ENCODE results near the gene SPAG5.

Gene SPAG5

DNA sequence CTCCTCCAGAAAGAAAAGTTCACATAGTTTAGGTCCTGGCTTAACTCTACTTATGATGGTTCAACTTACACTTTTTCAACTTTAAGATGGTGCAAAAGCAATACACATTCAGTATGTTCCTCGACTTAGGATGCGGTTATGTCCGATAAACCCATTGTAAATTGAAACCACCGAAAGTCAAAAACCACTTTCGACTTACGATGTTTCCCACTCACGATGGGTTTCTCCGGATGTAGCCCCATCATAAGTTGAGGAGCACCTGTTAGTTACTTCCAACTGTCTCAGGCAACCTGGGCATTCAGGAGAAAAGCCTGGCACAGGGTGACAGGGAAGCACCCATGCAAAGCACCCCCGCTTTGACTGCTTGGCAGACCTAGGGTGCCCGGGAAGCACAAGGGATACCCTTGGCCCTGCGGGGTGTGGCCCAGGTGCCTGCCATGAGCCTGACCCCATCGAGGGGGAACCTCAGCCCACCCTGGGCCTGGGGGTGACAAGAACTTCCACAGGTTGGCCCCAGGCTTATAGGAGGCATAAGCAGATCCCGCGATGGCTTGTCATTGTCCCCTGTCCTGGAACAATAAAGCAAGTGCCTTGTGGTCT is 60.4 kb downstream of the SPAG5 start:
- no peak for DNase-seq

DNA sequence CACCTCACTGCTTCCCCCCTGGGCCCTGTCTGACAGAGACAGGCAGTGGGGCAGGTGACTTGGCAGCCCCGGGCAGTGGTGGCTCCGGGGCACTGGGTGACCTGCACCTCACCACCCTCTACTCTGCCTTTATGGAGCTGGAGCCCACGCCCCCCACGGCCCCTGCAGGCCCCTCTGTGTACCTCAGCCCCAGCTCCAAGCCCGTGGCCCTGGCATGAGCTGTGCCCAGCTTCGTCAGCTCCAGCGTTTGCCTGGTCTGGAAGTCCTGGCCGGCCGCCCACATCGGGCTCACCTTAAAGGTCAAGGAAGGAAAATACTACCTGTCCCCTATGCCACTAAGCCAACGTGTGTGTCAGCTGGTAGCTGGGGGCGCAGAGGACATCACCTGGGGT is 61.6 kb downstream of the SPAG5 start:
- DNase-seq = no peak

DNA sequence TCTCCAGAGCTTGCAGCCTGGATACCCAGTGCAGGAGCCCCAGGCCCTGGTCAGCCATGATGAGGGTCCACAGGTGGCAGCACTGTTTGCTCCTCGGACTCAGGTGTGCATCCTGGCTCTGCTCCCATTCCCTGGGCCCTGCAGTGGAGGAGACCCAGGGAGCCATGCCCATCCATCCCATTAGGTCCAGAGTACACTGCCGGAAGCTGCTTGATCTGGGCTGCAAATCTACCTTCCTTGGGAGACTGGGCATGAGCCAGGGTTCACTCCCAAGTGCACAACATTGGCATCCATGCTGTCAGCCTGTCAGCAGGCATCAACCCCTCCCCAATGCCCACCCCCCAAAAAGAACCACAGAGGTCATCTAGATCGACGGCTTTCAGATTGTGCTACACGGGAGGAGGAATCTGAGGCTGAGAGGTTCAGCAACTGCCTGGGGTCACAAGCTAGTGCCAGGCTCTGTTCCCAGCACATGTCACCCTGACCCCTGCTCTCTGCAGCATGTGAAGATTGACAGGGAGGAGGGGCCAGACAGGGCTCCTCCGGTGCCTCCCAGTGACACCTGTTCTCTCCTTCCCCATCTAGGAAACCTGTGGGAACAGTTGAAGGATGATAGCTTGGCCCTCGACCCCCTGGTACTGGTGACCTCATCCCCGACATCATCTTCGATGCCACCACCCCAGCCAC is 62.1 kb downstream of the SPAG5 start:
- DNase-seq = no peak

DNA sequence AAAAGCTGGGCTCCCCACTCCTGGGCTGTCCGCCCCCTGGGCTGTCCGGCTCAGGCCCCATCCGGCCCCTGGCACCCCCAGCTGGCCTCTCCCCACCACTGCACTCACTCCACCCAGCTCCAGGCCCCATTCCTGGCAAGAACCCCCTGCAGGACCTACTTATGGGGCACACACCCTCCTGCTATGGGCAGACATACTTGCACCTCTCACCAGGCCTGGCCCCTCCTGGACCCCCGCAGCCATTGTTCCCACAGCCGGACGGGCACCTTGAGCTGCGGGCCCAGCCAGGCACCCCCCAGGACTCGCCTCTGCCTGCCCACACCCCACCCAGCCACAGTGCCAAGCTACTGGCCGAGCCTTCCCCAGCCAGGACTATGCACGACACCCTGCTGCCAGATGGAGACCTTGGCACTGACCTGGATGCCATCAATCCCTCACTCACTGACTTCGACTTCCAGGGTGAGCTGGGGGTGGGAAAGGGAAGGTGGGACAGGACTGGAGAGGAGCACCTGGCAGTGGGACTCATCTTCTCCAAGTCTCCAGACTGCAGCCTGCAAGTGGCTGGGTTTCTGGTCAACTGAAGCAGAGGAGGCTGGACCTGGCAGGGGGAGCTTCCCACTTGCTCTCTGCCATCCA is 64.0 kb downstream of the SPAG5 start:
- no peak for DNase-seq

DNA sequence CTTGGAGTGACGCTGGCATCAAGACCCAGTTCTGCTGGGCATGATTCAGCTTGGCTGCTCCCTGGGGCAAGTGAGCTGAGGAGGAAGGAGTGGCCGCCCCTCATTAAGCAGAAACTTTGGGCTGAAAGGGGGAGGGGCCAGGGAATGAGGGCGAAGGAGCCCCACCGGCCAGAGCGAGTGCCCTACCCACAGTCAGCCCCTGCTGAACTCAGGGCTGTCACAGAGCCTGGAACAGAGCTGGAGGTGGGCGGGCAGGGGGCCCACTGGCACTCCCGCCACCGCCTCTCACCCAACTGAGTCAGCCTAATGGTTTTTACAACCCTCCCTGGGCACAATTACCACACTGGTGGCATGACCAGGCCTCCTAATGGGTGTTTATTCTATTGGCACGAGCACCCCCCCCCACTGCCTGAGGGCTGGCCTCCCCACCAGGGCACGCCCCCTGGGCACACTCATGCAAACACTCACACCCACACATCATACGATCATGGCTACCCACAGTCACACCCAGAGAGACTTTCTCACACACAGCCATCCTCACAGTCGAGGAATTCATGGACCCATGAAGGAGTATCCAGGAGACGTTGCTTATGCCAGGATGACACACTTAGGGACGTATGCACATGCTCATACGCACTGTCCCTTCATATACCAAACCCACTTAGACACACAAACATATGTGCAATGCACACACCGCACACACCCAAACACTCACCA is 65.6 kb downstream of the SPAG5 start:
- no peak for DNase-seq

DNA sequence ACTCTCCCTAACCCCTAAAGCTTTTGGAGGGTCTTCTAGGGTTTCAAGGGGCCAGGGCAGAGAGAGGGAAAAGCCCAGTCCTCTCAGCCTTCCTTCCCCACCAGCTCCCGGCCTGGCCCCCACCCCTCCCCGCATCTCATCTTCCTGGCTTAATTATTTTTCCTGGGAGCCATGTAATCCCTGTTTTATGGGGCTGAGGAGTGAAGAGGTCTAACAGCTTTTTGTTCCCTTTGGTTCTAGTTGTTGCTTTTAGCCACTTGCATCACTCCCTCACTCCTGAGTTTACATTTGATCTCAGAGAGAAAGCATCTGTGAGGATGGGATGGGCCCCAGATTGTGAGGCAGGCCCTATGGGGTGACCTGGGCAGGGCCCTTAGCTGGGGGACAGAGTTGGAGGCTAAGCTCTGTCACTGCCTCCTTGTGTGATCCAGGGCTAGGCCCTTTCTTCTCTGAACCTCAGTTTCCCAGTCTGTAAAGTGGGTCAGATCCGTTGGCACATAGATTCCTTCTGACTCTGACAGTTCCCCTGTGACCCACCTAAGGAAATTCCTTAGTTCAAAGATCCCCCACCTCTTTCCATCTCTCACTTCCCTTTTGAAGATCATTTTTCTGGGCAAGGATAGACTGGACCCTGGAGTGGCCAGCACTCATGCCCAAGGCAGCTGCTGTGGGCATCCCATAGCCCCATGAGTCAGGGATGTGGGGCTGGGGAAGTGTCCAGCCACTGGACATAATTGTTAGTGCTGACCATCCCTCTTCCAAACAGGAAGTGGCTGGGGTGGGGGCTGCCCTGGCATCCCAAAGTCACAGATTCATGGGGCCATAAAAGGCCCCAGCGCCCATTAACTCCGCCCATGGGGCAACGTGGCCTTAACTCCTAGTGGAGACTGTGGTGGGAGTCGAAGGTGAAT is 66.5 kb downstream of the SPAG5 start:
- no peak for DNase-seq

DNA sequence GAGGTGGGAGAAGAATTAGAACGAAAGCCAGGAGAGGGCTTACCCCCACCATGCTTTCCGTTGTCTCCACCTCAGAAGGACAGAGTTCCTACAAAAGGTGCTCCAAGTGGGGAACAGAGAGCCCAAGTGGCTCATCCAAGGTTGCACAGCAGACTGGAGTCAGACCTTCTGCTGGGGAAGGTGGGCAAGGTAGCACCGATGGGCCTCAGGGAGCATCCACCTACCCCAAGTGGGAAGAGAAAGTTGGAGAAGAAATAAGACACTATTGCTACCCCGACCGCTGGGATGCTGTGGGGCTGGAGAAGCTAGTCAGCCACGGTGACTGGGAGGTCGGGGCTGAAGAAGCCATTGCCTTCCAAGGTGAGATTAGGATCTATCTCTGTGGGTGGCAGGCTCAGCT is 67.9 kb downstream of the SPAG5 start:
- no peak for DNase-seq

DNA sequence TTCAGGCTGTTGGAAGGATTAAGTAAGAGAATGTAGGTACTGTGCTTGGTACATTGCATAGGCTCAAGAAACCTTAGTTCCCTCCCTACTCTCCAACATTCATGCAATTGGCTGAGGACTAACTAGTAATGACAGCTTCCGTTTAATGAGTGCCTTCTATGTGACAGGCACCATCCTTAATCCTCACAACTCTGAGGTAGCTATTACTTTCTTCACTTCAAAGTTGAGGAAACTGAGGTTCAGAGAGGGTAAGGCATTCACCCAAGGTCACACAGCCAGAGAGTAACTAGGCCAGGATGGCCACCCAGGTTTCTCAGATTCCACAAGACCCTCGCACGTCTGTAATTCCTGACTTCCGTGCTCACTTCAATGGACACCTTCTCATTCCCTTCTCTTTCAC is 68.6 kb downstream of the SPAG5 start:
- no peak for DNase-seq

DNA sequence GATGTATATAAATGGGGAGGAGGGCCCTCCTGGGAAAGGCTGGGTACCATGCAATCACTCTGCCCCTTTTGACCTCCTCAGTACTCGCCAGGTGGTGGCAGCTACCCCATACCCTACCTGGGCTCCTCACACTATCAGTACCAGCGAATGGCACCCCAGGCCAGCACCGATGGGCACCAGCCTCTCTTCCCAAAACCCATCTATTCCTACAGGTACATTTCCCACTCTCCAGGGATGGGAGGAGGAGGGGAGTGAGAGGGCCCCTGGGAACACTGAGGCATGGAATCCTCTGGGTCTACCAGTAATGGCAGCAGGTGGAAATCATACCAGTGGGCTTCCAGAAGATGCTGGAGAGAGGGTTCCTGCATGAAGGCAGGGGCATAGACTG is 69.8 kb downstream of the SPAG5 start:
- DNase-seq = no peak

DNA sequence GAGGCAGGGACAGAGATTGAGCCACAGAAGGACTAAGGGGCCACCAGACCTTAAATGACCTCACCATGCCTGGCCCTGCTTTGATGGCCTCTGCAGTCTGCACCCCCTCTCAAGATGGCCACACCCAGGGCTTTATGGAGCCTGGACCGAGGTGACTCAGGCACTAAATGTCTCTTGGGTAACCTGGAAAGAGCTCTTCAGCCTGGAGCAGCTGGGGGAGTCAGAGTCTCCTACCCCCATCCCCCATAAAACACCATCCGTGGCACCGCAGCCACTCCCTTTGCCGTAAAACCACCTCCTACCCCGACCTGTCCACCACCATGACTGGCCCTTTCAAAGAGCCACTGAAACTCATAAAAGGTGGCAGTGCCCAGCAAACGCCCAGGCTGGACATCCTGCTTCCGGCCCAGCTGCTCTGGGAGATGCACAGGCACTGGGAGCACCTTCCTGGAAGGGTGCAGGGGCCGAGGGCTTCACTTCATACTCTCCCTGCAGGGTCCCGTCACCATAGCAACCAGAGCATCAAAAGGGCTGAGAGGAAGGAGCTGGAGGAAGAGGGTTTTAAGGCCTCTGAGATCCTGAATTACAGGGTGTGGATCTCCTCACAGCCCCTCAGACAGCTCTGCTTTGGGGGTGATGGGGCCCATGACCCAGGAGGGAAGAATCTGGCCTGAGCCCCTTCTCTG is 70.4 kb downstream of the SPAG5 start:
- DNase-seq = no peak

DNA sequence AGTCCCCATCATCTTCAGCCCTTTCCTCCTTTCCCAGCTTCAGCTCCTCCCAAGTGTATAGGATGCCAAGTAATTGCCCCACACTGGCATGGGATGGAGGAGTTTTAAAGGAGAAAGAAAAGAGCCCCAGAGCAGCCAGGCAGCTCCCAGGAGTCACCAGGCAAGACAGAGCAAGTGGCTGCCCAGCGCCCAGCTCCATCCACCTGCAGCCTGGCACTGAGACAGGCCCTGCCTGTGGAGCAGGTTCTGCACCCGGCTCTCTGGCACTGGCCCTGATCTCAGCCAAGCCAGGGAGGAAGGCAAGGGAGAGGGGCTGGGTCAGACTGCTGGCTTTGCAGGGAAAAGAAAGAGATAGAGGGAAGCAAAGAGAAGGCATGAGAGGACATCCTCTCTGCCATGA is 71.0 kb downstream of the SPAG5 start:
- DNase-seq = no peak
